Lower leg skin (tissue), 3 donors: ENCODE results near the gene TMTC1.

Source experiments
- POLR2A ChIP-seq, 2 donors: fragments of 450-650 bp; IDR thresholded peaks; one replicate each; pipeline ENCODE4 v1.6.1; 2016 to 2017; ENCODE audit warnings: antibody characterized with exemption in 2 of 2, mild to moderate bottlenecking in 1 of 2, moderate library complexity in 1 of 2
- TF ChIP-seq, protein P1 (sequence below), 3 donors: fragments of 450-650 bp; IDR thresholded peaks; one replicate each; pipeline ENCODE4 v1.5.1; 2016; ENCODE audit warnings: antibody characterized with exemption in 3 of 3, mild to moderate bottlenecking in 3 of 3, moderate library complexity in 2 of 3

- TF ChIP-seq, protein P1, sequence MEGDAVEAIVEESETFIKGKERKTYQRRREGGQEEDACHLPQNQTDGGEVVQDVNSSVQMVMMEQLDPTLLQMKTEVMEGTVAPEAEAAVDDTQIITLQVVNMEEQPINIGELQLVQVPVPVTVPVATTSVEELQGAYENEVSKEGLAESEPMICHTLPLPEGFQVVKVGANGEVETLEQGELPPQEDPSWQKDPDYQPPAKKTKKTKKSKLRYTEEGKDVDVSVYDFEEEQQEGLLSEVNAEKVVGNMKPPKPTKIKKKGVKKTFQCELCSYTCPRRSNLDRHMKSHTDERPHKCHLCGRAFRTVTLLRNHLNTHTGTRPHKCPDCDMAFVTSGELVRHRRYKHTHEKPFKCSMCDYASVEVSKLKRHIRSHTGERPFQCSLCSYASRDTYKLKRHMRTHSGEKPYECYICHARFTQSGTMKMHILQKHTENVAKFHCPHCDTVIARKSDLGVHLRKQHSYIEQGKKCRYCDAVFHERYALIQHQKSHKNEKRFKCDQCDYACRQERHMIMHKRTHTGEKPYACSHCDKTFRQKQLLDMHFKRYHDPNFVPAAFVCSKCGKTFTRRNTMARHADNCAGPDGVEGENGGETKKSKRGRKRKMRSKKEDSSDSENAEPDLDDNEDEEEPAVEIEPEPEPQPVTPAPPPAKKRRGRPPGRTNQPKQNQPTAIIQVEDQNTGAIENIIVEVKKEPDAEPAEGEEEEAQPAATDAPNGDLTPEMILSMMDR (IDR thresholded peaks at IDR 0.05) = no peak
- TF ChIP-seq POLR2A (IDR thresholded peaks at IDR 0.05) = no peak
Observed at GRCh38 chr12:29656762-29657538, 126.8 kb downstream of the TMTC1 start.
